Activated T-cell treated with anti-CD3 and anti-CD28 coated beads, Interleukin-2, amount 50 U/mL, for 24 hours (primary cell): ENCODE data around the gene TRIM31.

ENCODE experiments used
- DNase-seq: peaks from one replicate; pipeline ENCODE4 v3.0.0-alpha.2; 2020
- H3K27ac Mint-ChIP-seq: 2 replicates; pipeline ENCODE4 v1.8.0; 2020; ENCODE audit warnings: mild to moderate bottlenecking, mixed read lengths
- H3K27me3 Mint-ChIP-seq: 2 replicates; pipeline ENCODE4 v1.8.0; 2020; ENCODE audit warnings: mixed read lengths
- H3K36me3 Mint-ChIP-seq: 2 replicates; pipeline ENCODE4 v1.8.0; 2020; ENCODE audit warnings: low read depth, mixed read lengths
- H3K4me1 Mint-ChIP-seq: 2 replicates; pipeline ENCODE4 v1.8.0; 2020; ENCODE audit warnings: low read depth, mixed read lengths
- H3K4me3 Mint-ChIP-seq: 2 replicates; pipeline ENCODE4 v1.8.0; 2020; ENCODE audit warnings: mild to moderate bottlenecking, moderate library complexity, mixed read lengths
- H3K9me3 Mint-ChIP-seq: 2 replicates; pipeline ENCODE4 v1.8.0; 2020; ENCODE audit warnings: mixed read lengths

The TRIM31 gene, protein sequence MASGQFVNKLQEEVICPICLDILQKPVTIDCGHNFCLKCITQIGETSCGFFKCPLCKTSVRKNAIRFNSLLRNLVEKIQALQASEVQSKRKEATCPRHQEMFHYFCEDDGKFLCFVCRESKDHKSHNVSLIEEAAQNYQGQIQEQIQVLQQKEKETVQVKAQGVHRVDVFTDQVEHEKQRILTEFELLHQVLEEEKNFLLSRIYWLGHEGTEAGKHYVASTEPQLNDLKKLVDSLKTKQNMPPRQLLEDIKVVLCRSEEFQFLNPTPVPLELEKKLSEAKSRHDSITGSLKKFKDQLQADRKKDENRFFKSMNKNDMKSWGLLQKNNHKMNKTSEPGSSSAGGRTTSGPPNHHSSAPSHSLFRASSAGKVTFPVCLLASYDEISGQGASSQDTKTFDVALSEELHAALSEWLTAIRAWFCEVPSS

DNA sequence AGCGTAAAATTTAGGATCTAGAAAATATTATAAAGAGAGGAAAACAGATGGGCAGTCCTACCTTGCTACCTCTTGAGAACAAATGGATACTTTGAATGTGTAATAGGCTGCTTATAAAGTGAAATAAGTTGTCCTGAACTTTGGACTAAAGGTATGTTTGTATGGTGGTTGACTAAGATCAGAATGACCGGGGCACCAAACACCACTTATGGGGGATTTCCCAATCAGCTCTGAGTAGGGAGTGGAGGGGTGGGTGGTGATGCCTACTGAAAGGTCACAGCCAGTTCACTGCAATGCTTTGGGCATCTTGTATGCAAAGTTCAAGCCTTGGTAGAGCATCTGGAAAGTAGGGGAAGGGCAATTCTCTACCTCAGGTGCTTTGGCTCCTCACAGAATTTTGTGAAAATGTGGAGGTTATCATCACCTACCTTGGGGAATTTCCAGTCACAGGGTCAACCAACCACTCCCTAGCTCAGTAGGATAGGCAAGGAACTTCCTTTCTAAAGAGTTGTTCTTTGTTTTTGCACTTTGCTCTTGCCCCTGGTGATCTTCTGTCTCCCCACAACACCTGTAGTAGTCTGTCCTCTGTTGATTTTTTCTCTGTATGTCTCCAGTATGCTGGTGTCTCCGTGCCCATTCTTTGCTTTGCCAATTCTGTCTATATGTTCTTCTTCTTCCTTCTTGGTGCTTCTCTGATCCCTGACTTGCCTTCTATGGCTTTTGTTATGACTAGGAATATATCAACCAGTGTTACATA lies at the start of gene TRIM31:
Gene TRIM31 (minus strand): TSS at position 88 of the 757 bp plus-strand sequence. CDS start 285 bp downstream, outside the sequence.
- Mint-ChIP-seq H3K27ac (no peak within 1 kb of the TSS), H3K27me3 (peaks cover 63% of the 10 kb centered on the region), H3K36me3 (no peaks in the 10 kb centered on the region), H3K9me3 (no peaks in the 10 kb centered on the region), H3K4me3 (no peak within 1 kb of the TSS), H3K4me1 (peaks cover 12% of the 10 kb centered on the region)
- DNase-seq, result no peak

DNA sequence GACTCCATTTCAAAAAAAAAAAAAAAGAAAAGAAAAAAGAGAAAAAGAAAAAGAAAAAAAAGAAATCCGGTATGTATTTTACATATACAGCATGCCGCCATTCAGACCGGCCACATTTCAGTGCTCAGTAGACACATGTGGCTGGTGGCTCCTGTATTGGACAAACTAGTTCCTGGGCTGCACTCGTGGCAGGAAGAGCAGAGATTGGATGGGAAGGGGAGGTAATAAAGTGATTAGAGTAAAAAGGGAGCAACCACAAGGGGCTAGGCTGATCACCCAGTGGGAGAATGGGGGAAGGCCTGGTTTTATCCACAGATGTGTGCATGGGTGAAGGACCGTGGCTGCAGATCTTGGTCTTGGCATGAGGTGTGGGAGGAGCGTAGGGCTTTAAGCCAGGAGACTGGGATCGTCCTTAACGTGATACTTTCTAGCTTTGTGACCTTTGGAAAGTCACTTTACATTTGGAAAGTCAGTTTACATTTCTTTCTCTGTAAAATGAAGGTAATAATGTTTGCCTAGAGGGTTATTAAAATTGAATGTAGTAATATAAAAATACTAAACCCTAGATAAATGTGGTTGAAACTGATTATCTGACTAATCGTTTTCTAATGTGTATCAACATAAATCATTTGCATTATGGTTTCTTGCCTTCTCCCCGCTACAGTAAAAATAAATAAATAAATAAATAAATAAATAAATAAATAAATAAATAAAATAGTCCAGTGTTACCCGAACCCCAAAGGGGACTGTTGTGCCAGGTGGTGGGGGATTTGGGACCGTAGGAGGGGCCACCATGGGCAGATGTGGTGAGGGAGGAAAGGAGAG lies 49.6 kb upstream of the TRIM31 start:
- H3K27ac Mint-ChIP-seq, result no peak overlapping the region

DNA sequence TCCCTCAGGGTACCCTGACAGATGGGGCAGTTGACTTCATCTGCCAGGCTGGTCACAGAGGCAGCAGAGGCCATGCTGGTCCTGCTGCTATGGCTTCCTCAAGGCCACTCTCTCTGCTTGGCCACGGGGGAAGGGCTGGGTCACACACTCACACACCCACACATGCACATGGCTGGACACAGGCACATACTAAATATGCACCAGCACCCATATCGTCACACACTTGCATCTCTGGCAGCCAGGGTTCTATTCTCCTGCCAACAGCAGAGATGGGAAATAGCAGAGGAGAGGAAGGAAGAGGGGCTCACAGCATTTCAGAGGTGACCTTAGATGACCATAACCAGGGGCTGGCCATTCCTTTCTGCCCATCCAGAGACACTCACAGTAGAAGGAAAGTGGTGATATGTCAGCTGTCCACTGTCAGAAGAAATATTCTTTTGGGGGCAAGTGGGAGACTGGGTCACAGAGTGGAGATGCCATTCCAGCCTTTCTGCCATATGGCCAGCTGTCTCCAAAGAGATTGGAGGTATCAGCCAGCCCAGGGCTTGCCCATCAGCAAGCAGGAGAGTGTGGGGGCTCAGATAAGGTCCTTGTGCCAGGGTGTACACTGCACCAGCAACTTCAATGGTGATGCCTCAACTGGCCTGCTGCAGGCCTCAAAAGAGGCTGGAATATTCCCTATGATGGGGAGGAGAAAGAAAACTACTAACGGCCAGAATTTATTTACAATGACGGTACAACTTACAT lies 48.1 kb upstream of the TRIM31 start, which contains the start of gene TRIM10:
Gene TRIM10 (minus strand): TSS at position 427 of the 747 bp plus-strand sequence. CDS start 353 bp downstream, at position 74.
- Mint-ChIP-seq H3K9me3 (no peaks in the 10 kb centered on the region), H3K4me1 (peaks cover 27% of the 10 kb centered on the region), H3K4me3 (no peak within 1 kb of the TSS), H3K27ac (no peak within 1 kb of the TSS), H3K36me3 (no peaks in the 10 kb centered on the region), H3K27me3 (peaks cover 41% of the 10 kb centered on the region)
- no peak for DNase-seq

More for the DNA sequence above, 49.6 kb upstream of the TRIM31 start:
- Mint-ChIP-seq H3K9me3 (no peaks in the 10 kb centered on the region), H3K36me3 (no peaks in the 10 kb centered on the region), H3K4me1 (peaks cover 35% of the 10 kb centered on the region), H3K4me3 (no peak overlapping the region), H3K27me3 (peaks cover 32% of the 10 kb centered on the region)
- DNase-seq, result no peak

DNA sequence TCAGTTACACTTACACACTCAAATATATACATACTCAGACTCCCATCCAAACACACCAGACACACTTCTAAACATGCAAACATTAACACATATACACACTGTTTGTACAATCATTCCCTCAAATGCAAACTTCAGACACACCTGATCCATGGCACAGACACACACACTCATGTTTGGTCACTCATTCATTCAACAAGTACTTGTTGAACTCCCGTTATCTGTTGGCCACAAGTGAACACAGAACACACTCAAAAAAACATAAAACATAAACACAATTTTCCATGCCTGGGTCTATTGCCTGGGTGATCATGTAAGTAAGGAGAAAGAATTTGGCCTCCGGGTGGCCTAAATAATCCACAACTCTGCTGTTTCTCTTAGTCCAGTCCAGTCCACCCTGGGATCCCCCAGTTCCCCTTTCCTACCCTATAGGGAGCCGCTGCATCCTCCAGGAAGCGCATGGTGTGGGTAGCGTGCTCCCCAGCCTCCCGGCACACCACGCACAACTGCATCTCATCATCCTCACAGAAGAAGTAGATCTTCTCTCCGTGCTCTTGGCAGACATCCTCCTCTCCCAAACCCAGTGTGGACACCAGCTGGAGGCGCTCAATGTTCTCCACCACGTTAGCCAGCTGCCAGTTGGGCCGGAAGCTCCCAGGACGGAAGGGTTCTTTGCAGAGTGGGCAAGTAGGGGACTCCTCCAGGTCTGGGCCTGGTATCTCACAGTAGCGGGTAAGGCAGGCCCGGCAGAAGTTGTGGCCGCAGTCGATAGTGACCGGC lies 47.3 kb upstream of the TRIM31 start:
- no peak for DNase-seq
- Mint-ChIP-seq H3K4me3 (no peak overlapping the region), H3K4me1 (peaks cover 27% of the 10 kb centered on the region), H3K27me3 (peaks cover 43% of the 10 kb centered on the region), H3K27ac (no peak overlapping the region), H3K36me3 (no peaks in the 10 kb centered on the region), H3K9me3 (no peaks in the 10 kb centered on the region)

DNA sequence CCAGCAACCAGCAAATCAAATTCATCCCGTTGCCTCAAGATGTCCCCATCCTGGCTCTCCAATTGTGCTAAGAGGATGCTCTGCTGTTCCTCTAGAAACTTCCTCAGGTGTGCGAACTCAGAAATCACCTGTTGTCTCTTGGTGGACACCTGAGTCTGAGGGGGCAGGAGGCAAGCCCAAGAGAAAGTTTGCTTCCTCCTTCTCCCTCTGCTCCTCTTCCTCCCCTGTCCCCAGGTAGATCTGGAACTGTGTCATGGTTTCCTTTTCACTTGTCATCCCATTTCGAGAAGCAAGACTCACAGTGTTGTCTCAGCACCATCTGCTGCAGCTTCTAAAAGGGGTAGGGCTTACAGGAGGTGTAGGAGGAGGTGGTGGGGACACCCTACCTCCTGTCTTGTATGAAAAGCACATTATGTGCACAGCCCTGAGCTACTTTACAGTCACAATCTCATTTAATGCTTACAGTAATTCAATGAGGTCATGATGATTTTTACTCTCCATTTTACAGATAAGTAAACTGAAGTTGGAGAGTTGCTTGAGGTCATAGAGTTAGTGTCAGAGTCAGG lies 45.7 kb upstream of the TRIM31 start:
- Mint-ChIP-seq H3K9me3 (no peaks in the 10 kb centered on the region), H3K4me1 (peaks cover 26% of the 10 kb centered on the region), H3K36me3 (no peaks in the 10 kb centered on the region), H3K4me3 (no peak overlapping the region), H3K27ac (no peak overlapping the region), H3K27me3 (peaks cover 44% of the 10 kb centered on the region)
- DNase-seq, result no peak

DNA sequence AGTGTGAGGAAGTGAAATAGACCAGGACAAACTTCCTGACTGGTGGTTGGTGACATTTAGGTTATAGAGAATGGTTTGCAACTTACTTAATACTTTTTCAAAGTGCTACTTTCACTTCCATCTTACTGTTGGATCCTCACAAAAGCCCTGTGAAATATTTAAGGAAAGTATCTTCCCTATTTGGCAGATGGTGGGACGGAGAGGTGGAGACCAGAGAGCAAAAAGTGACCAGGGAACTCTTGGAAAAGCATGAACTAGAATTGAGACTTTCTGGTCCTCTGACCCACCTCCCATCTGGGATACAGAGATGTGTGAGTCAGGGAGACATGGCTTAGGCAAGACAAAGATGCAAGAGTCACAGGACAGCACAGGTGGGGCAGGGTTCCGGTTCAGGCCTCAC lies 45.1 kb upstream of the TRIM31 start:
- Mint-ChIP-seq H3K27me3 (peaks cover 45% of the 10 kb centered on the region), H3K4me3 (no peak overlapping the region)

DNA sequence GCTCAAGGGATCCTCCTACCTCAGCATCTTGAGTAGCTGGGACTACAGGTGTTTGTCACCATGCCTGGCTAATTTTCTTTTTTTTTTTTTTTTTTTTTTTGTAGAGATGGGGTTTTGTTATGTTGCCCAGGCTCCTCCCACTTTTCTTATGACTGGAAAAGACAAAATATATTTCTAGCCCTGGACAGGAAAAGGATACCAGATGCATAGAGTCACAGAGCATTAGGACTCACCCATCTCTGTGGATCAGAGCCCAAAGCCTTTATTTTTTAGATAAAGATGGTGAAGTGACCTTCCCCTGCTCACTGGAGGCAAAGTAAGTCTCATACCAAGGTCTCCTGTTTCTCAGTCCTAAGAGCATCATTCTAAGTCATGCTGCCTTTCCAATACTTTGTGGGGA lies 44.7 kb upstream of the TRIM31 start:
- DNase-seq, result no peak
- no peak overlapping the region for H3K4me3 Mint-ChIP-seq
- H3K36me3 Mint-ChIP-seq, result no peaks in the 10 kb centered on the region
- no peak overlapping the region for H3K27ac Mint-ChIP-seq
- peaks cover 19% of the 10 kb centered on the region for H3K4me1 Mint-ChIP-seq
- H3K27me3 Mint-ChIP-seq, result peaks cover 45% of the 10 kb centered on the region
- H3K9me3 Mint-ChIP-seq, result no peaks in the 10 kb centered on the region

More for the DNA sequence above, 45.1 kb upstream of the TRIM31 start:
- Mint-ChIP-seq H3K9me3 (no peaks in the 10 kb centered on the region), H3K27ac (no peak overlapping the region), H3K36me3 (no peaks in the 10 kb centered on the region), H3K4me1 (peaks cover 21% of the 10 kb centered on the region)
- DNase-seq, result no peak

DNA sequence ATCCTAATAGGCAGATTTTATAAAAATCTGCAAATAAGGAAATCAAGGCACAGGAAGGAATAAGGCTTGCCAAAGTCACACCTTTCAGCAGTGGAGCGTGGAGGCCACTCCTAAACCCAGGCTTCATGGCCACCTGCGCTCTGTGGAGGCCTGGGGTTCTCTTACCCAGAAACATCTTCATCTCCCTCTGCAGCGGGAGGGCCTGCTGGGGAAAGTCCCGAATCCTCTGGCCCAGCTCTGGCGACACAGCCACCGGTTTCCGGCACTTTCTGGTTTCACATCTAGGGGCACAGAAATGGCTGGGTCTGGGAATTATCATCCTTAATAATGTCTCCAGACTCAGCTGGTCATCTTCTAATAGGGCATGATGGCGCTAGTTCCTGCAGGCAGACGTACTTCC lies 43.9 kb upstream of the TRIM31 start:
- Mint-ChIP-seq H3K9me3 (no peaks in the 10 kb centered on the region), H3K27me3 (peaks cover 45% of the 10 kb centered on the region), H3K27ac (no peak overlapping the region), H3K4me3 (no peak overlapping the region), H3K4me1 (peaks cover 15% of the 10 kb centered on the region), H3K36me3 (no peaks in the 10 kb centered on the region)
- no peak for DNase-seq

DNA sequence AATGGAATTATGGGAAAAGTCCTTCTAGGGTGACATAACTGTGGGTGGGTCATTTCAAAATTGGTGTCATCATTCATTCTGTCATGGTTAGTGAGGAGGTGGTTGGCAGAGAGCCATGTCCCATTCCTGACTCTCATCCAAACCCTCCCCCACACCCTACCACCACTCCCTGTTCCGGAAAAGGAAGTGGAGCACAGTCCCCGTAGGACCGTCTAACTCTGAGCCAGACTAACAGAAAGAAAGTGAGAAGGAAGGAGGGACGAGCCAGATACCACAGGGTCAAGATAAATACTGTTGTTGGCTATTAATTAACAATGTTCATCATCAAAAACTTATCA lies 43.3 kb upstream of the TRIM31 start:
- H3K36me3 Mint-ChIP-seq, result no peaks in the 10 kb centered on the region
- H3K4me1 Mint-ChIP-seq, result peaks cover 19% of the 10 kb centered on the region
- H3K27me3 Mint-ChIP-seq, result peaks cover 45% of the 10 kb centered on the region
- no peak overlapping the region for H3K4me3 Mint-ChIP-seq
- H3K27ac Mint-ChIP-seq, result no peak overlapping the region
- DNase-seq, result no peak
- H3K9me3 Mint-ChIP-seq, result no peaks in the 10 kb centered on the region

DNA sequence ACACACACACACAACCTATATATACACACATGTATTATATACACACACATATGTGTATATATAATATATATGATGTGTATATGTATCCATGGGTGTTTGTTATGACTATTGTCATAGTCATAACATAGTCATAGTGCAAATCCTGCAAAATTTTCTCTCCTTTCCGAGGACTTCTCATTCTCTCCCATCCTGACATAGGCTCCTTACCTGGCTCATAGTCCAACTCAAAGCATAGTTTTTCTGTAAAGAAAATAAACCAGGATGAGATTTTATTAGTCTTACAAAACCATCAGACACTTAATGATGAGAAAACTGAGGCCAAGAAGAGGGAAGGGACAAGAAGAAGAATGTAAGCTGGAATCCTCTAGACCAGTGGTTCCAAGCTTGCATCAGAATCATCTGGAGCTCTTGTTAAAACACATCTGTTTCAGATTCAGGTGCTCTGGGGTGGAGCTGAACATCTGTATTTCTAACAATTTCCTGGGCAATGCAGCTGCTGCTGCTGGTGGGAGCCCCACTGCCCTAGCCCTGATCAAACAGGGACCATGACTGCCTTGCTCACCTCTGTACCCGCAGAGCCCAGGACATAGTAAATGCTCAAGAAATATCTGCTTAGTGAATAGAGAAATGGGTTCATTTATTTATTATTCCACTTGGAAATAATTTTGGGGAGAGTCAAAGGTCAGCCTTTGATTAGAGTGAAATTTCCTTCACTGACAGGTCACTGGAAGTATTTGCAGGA lies 42.8 kb upstream of the TRIM31 start:
- Mint-ChIP-seq H3K9me3 (no peaks in the 10 kb centered on the region), H3K4me3 (no peak overlapping the region), H3K27me3 (peaks cover 45% of the 10 kb centered on the region), H3K4me1 (peaks cover 19% of the 10 kb centered on the region), H3K36me3 (no peaks in the 10 kb centered on the region), H3K27ac (no peak overlapping the region)
- DNase-seq, result no peak

DNA sequence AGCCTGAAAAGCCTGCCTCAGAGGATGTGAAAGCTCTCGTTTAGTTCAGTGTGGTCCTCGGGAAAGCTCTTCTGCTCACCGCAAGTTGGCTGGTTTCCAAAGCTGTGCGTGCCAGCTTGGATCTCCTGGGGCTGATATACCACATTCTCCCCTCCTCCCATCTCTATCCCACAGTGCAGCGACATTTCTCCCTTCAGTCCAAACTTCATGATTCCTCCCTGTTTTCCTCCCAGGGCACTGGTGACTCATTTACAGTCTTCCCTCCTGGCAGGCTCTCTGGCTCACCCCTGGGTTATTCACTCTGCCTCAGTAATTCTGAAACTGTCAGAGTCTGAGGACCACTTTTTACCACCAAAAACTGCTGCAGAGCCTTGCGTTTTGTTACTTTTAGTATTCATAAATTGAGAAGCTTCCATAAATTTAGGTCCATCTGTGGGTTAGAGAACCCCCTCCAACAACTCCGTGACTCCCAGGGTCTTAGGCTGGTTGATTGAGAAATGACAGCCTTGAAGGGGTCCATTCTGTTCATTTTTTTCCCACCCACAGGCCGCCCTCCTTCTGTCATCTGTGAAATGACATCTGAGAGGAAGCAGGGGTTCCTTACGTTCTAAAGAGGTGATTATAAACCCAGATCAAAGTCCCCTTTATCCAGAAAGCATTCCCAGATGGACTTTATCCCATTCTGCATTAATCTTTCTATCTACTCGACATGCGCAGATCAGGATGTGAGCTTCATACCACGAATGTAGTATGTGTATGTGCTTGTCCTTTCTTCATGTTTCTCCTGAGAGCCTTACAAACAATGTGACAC lies 42.0 kb upstream of the TRIM31 start:
- no peaks in the 10 kb centered on the region for H3K9me3 Mint-ChIP-seq
- H3K27ac Mint-ChIP-seq, result no peak overlapping the region
- H3K27me3 Mint-ChIP-seq, result peaks cover 47% of the 10 kb centered on the region
- H3K36me3 Mint-ChIP-seq, result no peaks in the 10 kb centered on the region
- DNase-seq, result no peak
- no peak overlapping the region for H3K4me3 Mint-ChIP-seq
- peaks cover 19% of the 10 kb centered on the region for H3K4me1 Mint-ChIP-seq

DNA sequence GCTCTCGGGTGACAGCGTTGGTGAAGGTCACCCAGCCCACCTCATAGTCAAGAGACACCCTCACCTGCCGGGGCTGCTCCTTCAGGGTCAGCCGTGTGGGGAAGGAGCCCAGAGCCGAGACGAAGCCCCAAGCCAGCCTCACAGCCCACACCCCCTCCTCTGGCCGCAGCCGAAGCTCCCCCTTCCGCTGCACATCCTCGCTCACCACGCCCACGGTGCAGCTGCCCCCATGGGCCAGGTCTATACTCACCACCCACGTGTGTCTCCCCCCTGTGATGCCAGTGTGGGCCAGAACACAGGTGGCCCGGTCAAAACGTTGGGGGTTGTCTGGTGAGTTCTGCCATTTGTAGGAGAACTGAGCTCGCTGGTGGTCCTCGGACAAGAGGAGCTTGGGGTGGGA lies 41.2 kb upstream of the TRIM31 start:
- H3K4me3 Mint-ChIP-seq, result no peak overlapping the region
- peaks cover 16% of the 10 kb centered on the region for H3K4me1 Mint-ChIP-seq
- H3K27me3 Mint-ChIP-seq, result peaks cover 41% of the 10 kb centered on the region
- H3K36me3 Mint-ChIP-seq, result no peaks in the 10 kb centered on the region
- no peak overlapping the region for H3K27ac Mint-ChIP-seq
- DNase-seq, result no peak
- no peaks in the 10 kb centered on the region for H3K9me3 Mint-ChIP-seq
